ENCODE measurements around the gene ZFAND2A. TPM values are rescaled to one million over a fixed set of nuclear protein-coding genes. Genes with fewer than 3 reads are reported as not detected.
"Not testable (repeated sequence)": the region's sequence is repeated elsewhere in the genome, so short reads cannot be mapped to it uniquely, and the experiment has no call there.

The ZFAND2A gene
- total RNA-seq, 1 donor from 2014 or later = 14.1 TPM

- DNase-seq (ENCODE audit: low spot score, unreplicated experiment) = no peak
- Mint-ChIP-seq H3K27me3 (peaks cover 19% of the 10 kb centered on the region), H3K4me1 (ENCODE audit: low read depth) (no peaks in the 10 kb centered on the region), H3K36me3 (ENCODE audit: insufficient read depth) (no peaks in the 10 kb centered on the region), H3K27ac (no peak overlapping the region), H3K4me3 (ENCODE audit: low read depth) (no peak overlapping the region), H3K9me3 (ENCODE audit: low read depth) (no peaks in the 10 kb centered on the region)
- TF ChIP-seq CTCF (IDR thresholded peaks at IDR 0.05; ENCODE audit: unreplicated experiment) = no peak
Measured at GRCh38 chr7:1200045-1200444, 40.0 kb upstream of the ZFAND2A start.

GRCh38 chr7:1197997-1198625 is 38.1 kb upstream of the ZFAND2A start:
- no peak for DNase-seq (ENCODE audit: low spot score, unreplicated experiment)
- H3K27me3 Mint-ChIP-seq = peaks cover 28% of the 10 kb centered on the region
- H3K9me3 Mint-ChIP-seq (ENCODE audit: low read depth) = no peaks in the 10 kb centered on the region
- no peaks in the 10 kb centered on the region for H3K4me1 Mint-ChIP-seq (ENCODE audit: low read depth)
- H3K27ac Mint-ChIP-seq = no peak overlapping the region
- TF ChIP-seq CTCF (IDR thresholded peaks at IDR 0.05; ENCODE audit: unreplicated experiment) = no peak
- no peaks in the 10 kb centered on the region for H3K36me3 Mint-ChIP-seq (ENCODE audit: insufficient read depth)
- H3K4me3 Mint-ChIP-seq (ENCODE audit: low read depth) = no peak overlapping the region

DNA sequence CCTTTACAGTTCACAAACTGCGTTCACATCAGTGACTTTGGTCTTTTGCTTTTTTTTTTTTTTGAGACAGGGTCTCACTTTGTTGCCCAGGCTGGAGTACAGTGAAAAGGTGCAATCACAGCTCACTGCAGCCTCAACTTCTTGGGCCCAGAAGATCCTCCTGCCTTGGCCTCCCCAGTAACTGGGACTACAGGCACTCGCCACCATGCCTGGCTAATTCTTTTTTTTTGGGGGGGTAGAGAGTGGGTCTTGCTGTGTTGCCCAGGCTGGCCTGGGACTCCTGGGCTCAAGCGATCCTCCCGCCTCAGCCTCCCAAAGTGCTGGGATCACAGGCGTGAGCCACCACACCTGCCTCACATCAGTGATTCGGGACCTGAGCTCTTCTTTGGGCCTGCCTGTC is 37.0 kb upstream of the ZFAND2A start:
- H3K36me3 Mint-ChIP-seq (ENCODE audit: insufficient read depth) = no peaks in the 10 kb centered on the region
- H3K4me1 Mint-ChIP-seq (ENCODE audit: low read depth) = no peaks in the 10 kb centered on the region
- H3K27me3 Mint-ChIP-seq = peaks cover 33% of the 10 kb centered on the region
- H3K9me3 Mint-ChIP-seq (ENCODE audit: low read depth) = no peaks in the 10 kb centered on the region
- no peak for DNase-seq (ENCODE audit: low spot score, unreplicated experiment)
- no peak overlapping the region for H3K27ac Mint-ChIP-seq
- no peak overlapping the region for H3K4me3 Mint-ChIP-seq (ENCODE audit: low read depth)
- no peak for TF ChIP-seq CTCF (IDR thresholded peaks at IDR 0.05; ENCODE audit: unreplicated experiment)

GRCh38 chr7:1196441-1196840 is 36.4 kb upstream of the ZFAND2A start:
- H3K27ac Mint-ChIP-seq; H3K4me1 Mint-ChIP-seq (ENCODE audit: low read depth); H3K4me3 Mint-ChIP-seq (ENCODE audit: low read depth); H3K9me3 Mint-ChIP-seq (ENCODE audit: low read depth); H3K36me3 Mint-ChIP-seq (ENCODE audit: insufficient read depth); DNase-seq (ENCODE audit: low spot score, unreplicated experiment): not testable (repeated sequence)
- H3K27me3 Mint-ChIP-seq = peaks cover 37% of the 10 kb centered on the region

GRCh38 chr7:1193593-1194424 is 33.8 kb upstream of the ZFAND2A start:
- TF ChIP-seq CTCF (IDR thresholded peaks at IDR 0.05; ENCODE audit: unreplicated experiment) = no peak
- H3K9me3 Mint-ChIP-seq (ENCODE audit: low read depth) = peaks cover 6% of the 10 kb centered on the region
- no peaks in the 10 kb centered on the region for H3K4me1 Mint-ChIP-seq (ENCODE audit: low read depth)
- peak overlapping the region; percentile 42 for H3K27ac Mint-ChIP-seq
- no peaks in the 10 kb centered on the region for H3K36me3 Mint-ChIP-seq (ENCODE audit: insufficient read depth)
- no peak for DNase-seq (ENCODE audit: low spot score, unreplicated experiment)
- peaks cover 49% of the 10 kb centered on the region for H3K27me3 Mint-ChIP-seq
- H3K4me3 Mint-ChIP-seq (ENCODE audit: low read depth) = no peak overlapping the region
